GM12801 (cell line): ENCODE measurements around the gene C10orf105.

Source experiments
- CTCF ChIP-seq: IDR thresholded peaks from one replicate; pipeline ENCODE4 v1.5.1; 2011; ENCODE audit warnings: control low read depth; ENCODE audit not compliant: insufficient read length; ENCODE audit errors: extremely low read depth

Gene C10orf105

DNA sequence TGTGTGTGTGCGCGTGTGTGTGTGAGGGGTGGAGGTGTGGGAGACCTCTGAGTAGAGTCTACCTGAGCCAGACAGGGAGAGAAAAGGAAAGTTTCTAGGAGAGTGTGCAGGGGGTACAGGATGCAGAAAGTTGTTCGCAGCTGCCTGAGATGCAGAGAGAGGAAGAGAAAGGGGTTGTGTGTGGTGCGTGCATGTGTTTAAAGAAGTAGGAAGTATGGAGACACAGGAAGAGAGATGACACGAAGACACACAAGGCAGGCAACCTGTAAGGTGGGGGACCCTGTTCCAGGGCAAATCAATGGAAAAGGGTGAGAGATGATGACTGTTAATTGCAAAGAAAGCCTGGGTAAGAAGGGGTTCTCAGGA, 52.2 kb downstream of the C10orf105 start:
- TF ChIP-seq CTCF = no peak

GRCh38 chr10:71666639-71667386, 52.8 kb downstream of the C10orf105 start:
- TF ChIP-seq CTCF = no peak

- TF ChIP-seq CTCF = no peak
Measured at GRCh38 chr10:71665456-71665855, 54.1 kb downstream of the C10orf105 start.

DNA sequence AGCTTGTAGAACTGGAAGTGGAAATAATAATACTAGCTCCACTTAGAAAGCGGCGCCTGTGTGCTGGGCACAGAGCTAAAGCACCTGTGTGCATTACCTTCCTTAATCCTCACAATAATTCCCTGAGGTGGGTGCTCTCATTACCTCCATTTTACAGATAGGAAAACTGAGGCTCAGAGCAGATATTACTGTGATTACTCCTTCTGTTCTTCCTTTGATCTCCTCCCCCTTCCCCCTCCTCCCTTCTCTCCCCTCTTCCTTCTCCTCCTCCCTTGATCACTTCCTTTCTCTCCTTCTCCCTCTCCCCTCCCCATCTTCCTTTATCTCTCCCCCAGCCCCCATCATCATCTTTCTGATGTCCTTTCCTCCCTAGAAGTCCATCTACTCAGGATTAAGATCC, 55.0 kb downstream of the C10orf105 start:
- TF ChIP-seq CTCF = no peak

DNA sequence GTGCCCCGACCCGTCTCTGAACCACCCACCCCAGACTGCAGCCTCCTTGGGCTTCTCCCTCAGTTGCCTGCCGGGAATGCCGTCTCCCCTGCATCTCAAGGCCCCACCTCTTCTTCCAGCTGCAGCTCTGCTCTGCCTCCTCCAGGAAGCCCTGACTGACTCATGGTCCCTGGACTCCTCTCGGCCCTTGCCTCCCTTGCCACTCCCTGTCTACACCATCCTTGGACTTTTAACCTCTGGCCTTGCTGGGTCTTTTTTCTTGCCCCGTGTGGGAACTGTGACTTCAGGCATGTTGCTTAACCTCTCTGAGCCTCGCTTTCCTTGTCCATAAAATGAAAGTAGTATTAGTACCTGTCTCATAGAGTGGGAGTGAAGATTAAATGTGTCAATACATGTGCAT, 56.3 kb downstream of the C10orf105 start:
- TF ChIP-seq CTCF = no peak

DNA sequence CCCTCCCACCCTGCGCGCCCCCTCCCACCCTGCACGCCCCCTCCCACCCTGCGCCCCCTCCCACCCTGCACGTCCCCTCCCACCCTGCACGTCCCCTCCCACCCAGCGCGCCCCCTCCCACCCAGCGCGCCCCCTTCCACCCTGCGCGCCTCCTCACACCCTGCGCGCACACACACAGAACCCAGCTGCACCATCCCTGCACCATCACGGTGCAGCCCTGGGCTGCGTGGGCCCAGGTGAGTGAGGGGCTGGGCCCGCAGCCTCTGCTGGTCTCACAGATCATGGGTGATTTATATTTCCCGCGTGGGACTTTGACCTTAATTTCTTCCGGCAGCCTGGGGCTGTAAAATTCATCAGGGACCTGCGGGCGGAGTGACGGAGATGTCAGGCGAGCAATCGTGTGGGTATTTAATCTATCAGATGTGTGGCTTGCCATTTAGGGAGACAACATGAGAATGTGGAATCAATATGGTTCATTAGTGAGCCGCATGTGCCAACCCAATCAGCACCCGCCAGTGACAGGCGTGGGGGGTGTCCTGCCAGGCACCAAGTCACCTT, 57.7 kb downstream of the C10orf105 start:
- TF ChIP-seq CTCF = no peak
